ENCODE results near the gene SLC2A5. TPM values are rescaled to one million over a fixed set of nuclear protein-coding genes. Genes with fewer than 3 reads are reported as not detected.

Gene SLC2A5
- total RNA-seq, 1 donor from 2014 or later: not detected

GRCh38 chr1:9084906-9085305, 15.5 kb upstream of the SLC2A5 start:
- Mint-ChIP-seq H3K27me3 (ENCODE audit: unreplicated experiment) (peaks cover 19% of the 10 kb centered on the region), H3K9me3 (ENCODE audit: unreplicated experiment) (no peaks in the 10 kb centered on the region), H3K4me3 (ENCODE audit: unreplicated experiment) (no peak overlapping the region), H3K36me3 (ENCODE audit: unreplicated experiment) (peaks cover 3% of the 10 kb centered on the region), H3K27ac (ENCODE audit: unreplicated experiment) (peak overlapping the region; percentile 36), H3K4me1 (ENCODE audit: unreplicated experiment) (peaks cover 23% of the 10 kb centered on the region)
- DNase-seq (ENCODE audit: extremely low spot score, unreplicated experiment): no peak
- TF ChIP-seq CTCF (IDR thresholded peaks at IDR 0.05): no peak

GRCh38 chr1:9081473-9081872, 12.0 kb upstream of the SLC2A5 start:
- no peaks in the 10 kb centered on the region for H3K36me3 Mint-ChIP-seq (ENCODE audit: unreplicated experiment)
- H3K27ac Mint-ChIP-seq (ENCODE audit: unreplicated experiment): no peak overlapping the region
- no peaks in the 10 kb centered on the region for H3K27me3 Mint-ChIP-seq (ENCODE audit: unreplicated experiment)
- no peak overlapping the region for H3K4me3 Mint-ChIP-seq (ENCODE audit: unreplicated experiment)
- DNase-seq (ENCODE audit: extremely low spot score, unreplicated experiment): no peak
- no peaks in the 10 kb centered on the region for H3K9me3 Mint-ChIP-seq (ENCODE audit: unreplicated experiment)
- TF ChIP-seq CTCF (IDR thresholded peaks at IDR 0.05): no peak
- H3K4me1 Mint-ChIP-seq (ENCODE audit: unreplicated experiment): peaks cover 23% of the 10 kb centered on the region

GRCh38 chr1:9080705-9081291, 11.4 kb upstream of the SLC2A5 start:
- Mint-ChIP-seq H3K9me3 (ENCODE audit: unreplicated experiment) (no peaks in the 10 kb centered on the region), H3K36me3 (ENCODE audit: unreplicated experiment) (no peaks in the 10 kb centered on the region), H3K27ac (ENCODE audit: unreplicated experiment) (peak overlapping the region; percentile 69), H3K27me3 (ENCODE audit: unreplicated experiment) (no peaks in the 10 kb centered on the region), H3K4me1 (ENCODE audit: unreplicated experiment) (peaks cover 23% of the 10 kb centered on the region), H3K4me3 (ENCODE audit: unreplicated experiment) (no peak overlapping the region)
- TF ChIP-seq CTCF (IDR thresholded peaks at IDR 0.05): no peak
- DNase-seq (ENCODE audit: extremely low spot score, unreplicated experiment): no peak

GRCh38 chr1:9079988-9080704, 10.7 kb upstream of the SLC2A5 start:
- no peak for TF ChIP-seq CTCF (IDR thresholded peaks at IDR 0.05)
- H3K36me3 Mint-ChIP-seq (ENCODE audit: unreplicated experiment): no peaks in the 10 kb centered on the region

GRCh38 chr1:9078752-9079500, 9.5 kb upstream of the SLC2A5 start:
- TF ChIP-seq CTCF (IDR thresholded peaks at IDR 0.05): no peak
- H3K4me1 Mint-ChIP-seq (ENCODE audit: unreplicated experiment): peaks cover 10% of the 10 kb centered on the region
- no peak for DNase-seq (ENCODE audit: extremely low spot score, unreplicated experiment)
- no peaks in the 10 kb centered on the region for H3K36me3 Mint-ChIP-seq (ENCODE audit: unreplicated experiment)
- no peak overlapping the region for H3K27ac Mint-ChIP-seq (ENCODE audit: unreplicated experiment)
- H3K27me3 Mint-ChIP-seq (ENCODE audit: unreplicated experiment): peaks cover 10% of the 10 kb centered on the region
- H3K9me3 Mint-ChIP-seq (ENCODE audit: unreplicated experiment): no peaks in the 10 kb centered on the region
- no peak overlapping the region for H3K4me3 Mint-ChIP-seq (ENCODE audit: unreplicated experiment)

More at GRCh38 chr1:9079988-9080704, 10.7 kb upstream of the SLC2A5 start:
- no peaks in the 10 kb centered on the region for H3K27me3 Mint-ChIP-seq (ENCODE audit: unreplicated experiment)
- no peaks in the 10 kb centered on the region for H3K9me3 Mint-ChIP-seq (ENCODE audit: unreplicated experiment)
- H3K4me1 Mint-ChIP-seq (ENCODE audit: unreplicated experiment): peaks cover 19% of the 10 kb centered on the region
- DNase-seq (ENCODE audit: extremely low spot score, unreplicated experiment): no peak
- H3K27ac Mint-ChIP-seq (ENCODE audit: unreplicated experiment): no peak overlapping the region
- H3K4me3 Mint-ChIP-seq (ENCODE audit: unreplicated experiment): no peak overlapping the region
